Smooth muscle cell (in vitro differentiated cells): ENCODE results near the gene SLCO3A1. TPM values are rescaled to one million over a fixed set of nuclear protein-coding genes. Genes with fewer than 3 reads are reported as not detected.

Experiments
- DNase-seq: peaks from one replicate; lab custom pipeline; 2025; ENCODE audit not compliant: unreplicated experiment; lab: John Stamatoyannopoulos, UW
- H2AFZ ChIP-seq: fragments of 200-600 bp; sonication (generic); 2 replicates; pipeline ENCODE4 v1.6.0; 2016; ENCODE audit warnings: antibody characterized with exemption, low read depth, mild to moderate bottlenecking
- H3F3A ChIP-seq: fragments of 200-600 bp; sonication (generic); 2 replicates; pipeline ENCODE4 v1.6.0; 2017; ENCODE audit warnings: antibody characterized with exemption, low read depth
- H3K27ac ChIP-seq: fragments of 200-600 bp; sonication (generic); 2 replicates; pipeline ENCODE4 v1.5.1; 2016; ENCODE audit warnings: low read depth, mild to moderate bottlenecking
- H3K27me3 ChIP-seq: fragments of 200-600 bp; sonication (generic); 2 replicates; pipeline ENCODE4 v1.6.1; 2016; ENCODE audit warnings: low read depth, mild to moderate bottlenecking
- H3K36me3 ChIP-seq: fragments of 200-600 bp; sonication (generic); 2 replicates; pipeline ENCODE4 v1.5.1; 2016; ENCODE audit warnings: low read depth
- H3K4me1 ChIP-seq: fragments of 200-600 bp; sonication (generic); 2 replicates; pipeline ENCODE4 v1.5.1; 2016; ENCODE audit warnings: low read depth
- H3K4me2 ChIP-seq: fragments of 200-600 bp; sonication (generic); 2 replicates; pipeline ENCODE4 v1.6.0; 2016; ENCODE audit warnings: mild to moderate bottlenecking
- H3K4me3 ChIP-seq: fragments of 200-600 bp; sonication (generic); 2 replicates; pipeline ENCODE4 v1.5.1; 2016; ENCODE audit warnings: mild to moderate bottlenecking
- H3K79me2 ChIP-seq: fragments of 200-600 bp; sonication (generic); 2 replicates; pipeline ENCODE4 v1.6.0; 2016; ENCODE audit warnings: low read depth, mild to moderate bottlenecking
- H3K9ac ChIP-seq: fragments of 200-600 bp; sonication (generic); 2 replicates; pipeline ENCODE4 v1.6.0; 2016; ENCODE audit warnings: low read depth
- H3K9me3 ChIP-seq: fragments of 200-600 bp; sonication (generic); replicated peaks from 2 replicates; pipeline ENCODE4 v1.5.1; 2016; ENCODE audit warnings: low read depth
- H4K20me1 ChIP-seq: fragments of 200-600 bp; sonication (generic); 2 replicates; pipeline ENCODE4 v1.6.0; 2016; ENCODE audit warnings: low read depth
- CTCF ChIP-seq: fragments of 200-600 bp; sonication (generic); IDR thresholded peaks from 2 replicates; pipeline ENCODE4 v1.5.1; 2017; ENCODE audit warnings: borderline replicate concordance, mild to moderate bottlenecking, antibody characterized with exemption; ENCODE audit not compliant: insufficient read depth, poor library complexity, severe bottlenecking
- WGBS: methylation state at CpG from one replicate; pipeline ENCODE4 v1.1.7; 2016; ENCODE audit warnings: low lambda C conversion rate; 5-methylcytosine and 5-hydroxymethylcytosine counted together
- polyA plus RNA-seq: library from polyadenylated mRNA; unstranded; fragments of >200 nt; fragmentation: Nextera tagmentation; extraction: Ambion mirVana; gene quantifications from 2 replicates; pipeline ENCODE4 v1.2.1, GENCODE V29; 2016
- total RNA-seq: library from RNA; depleted of rRNA; stranded (reverse); fragments of >200 nt; gene quantifications from 2 replicates; pipeline ENCODE4 v1.2.3, GENCODE V29; 2014

The SLCO3A1 gene
- total and polyA plus RNA-seq, 2 experiments from 2014 or later = 1.3 to 12.6 TPM

- Histone ChIP-seq H3K27ac (no peak overlapping the region), H3K79me2 (no peaks in the 10 kb centered on the region), H3K9me3 (no peaks in the 10 kb centered on the region), H3K9ac (no peak overlapping the region), H3K4me2 (no peak overlapping the region), H3K4me3 (no peak overlapping the region), H4K20me1 (no peaks in the 10 kb centered on the region), H3K4me1 (peaks cover 2% of the 10 kb centered on the region), H3K36me3 (no peaks in the 10 kb centered on the region), H2AFZ (no peak overlapping the region), H3F3A (no peaks in the 10 kb centered on the region), H3K27me3 (no peaks in the 10 kb centered on the region)
- TF ChIP-seq CTCF = no peak
- DNase-seq = no peak
- WGBS = 95% methylated on average over 1 of the region's 1 CpG
These were observed 299.5 kb downstream of the SLCO3A1 start for GRCh38 chr15:92152983-92153382.

- Histone ChIP-seq H4K20me1 (no peaks in the 10 kb centered on the region), H2AFZ (no peak overlapping the region), H3K79me2 (no peaks in the 10 kb centered on the region), H3K4me1 (peaks cover 7% of the 10 kb centered on the region), H3F3A (no peaks in the 10 kb centered on the region), H3K9me3 (no peaks in the 10 kb centered on the region), H3K4me2 (no peak overlapping the region), H3K36me3 (no peaks in the 10 kb centered on the region), H3K27me3 (no peaks in the 10 kb centered on the region), H3K4me3 (no peak overlapping the region), H3K27ac (no peak overlapping the region), H3K9ac (no peak overlapping the region)
- WGBS = 93% methylated on average over 3 of the region's 3 CpGs
- no peak for DNase-seq
- no peak for TF ChIP-seq CTCF
These were observed 300.1 kb downstream of the SLCO3A1 start for GRCh38 chr15:92153620-92154019.

- H2AFZ ChIP-seq = no peak overlapping the region
- H3K27me3 ChIP-seq = no peaks in the 10 kb centered on the region
- H4K20me1 ChIP-seq = no peaks in the 10 kb centered on the region
- H3K79me2 ChIP-seq = no peaks in the 10 kb centered on the region
- H3K9me3 ChIP-seq = no peaks in the 10 kb centered on the region
- H3K9ac ChIP-seq = no peak overlapping the region
- DNase-seq = no peak
- WGBS = 92% methylated on average over 9 of the region's 9 CpGs
- no peaks in the 10 kb centered on the region for H3F3A ChIP-seq
- H3K4me1 ChIP-seq = peaks cover 17% of the 10 kb centered on the region
- no peak overlapping the region for H3K4me2 ChIP-seq
- no peak overlapping the region for H3K27ac ChIP-seq
- no peak for TF ChIP-seq CTCF
- no peaks in the 10 kb centered on the region for H3K36me3 ChIP-seq
- H3K4me3 ChIP-seq = no peak overlapping the region
These were observed 302.4 kb downstream of the SLCO3A1 start for GRCh38 chr15:92155934-92156333.

- no peak for TF ChIP-seq CTCF
These were observed 304.3 kb downstream of the SLCO3A1 start for GRCh38 chr15:92157666-92158298.

More at GRCh38 chr15:92157666-92158298, 304.3 kb downstream of the SLCO3A1 start:
- Histone ChIP-seq H3K9me3 (no peaks in the 10 kb centered on the region), H3K4me2 (no peak overlapping the region), H3K4me3 (no peak overlapping the region), H3K79me2 (no peaks in the 10 kb centered on the region), H2AFZ (no peak overlapping the region), H3K27ac (peak overlapping the region; percentile 53), H3F3A (no peaks in the 10 kb centered on the region), H3K27me3 (no peaks in the 10 kb centered on the region), H4K20me1 (no peaks in the 10 kb centered on the region), H3K9ac (no peak overlapping the region), H3K36me3 (no peaks in the 10 kb centered on the region), H3K4me1 (peaks cover 17% of the 10 kb centered on the region)
- DNase-seq = no peak
- WGBS = 58% methylated on average over 10 of the region's 10 CpGs
